Thyroid gland (tissue), 4 donors: ENCODE measurements around the gene CDC42SE2. TPM values are rescaled to one million over a fixed set of nuclear protein-coding genes. Genes with fewer than 3 reads are reported as not detected.
"Not testable (repeated sequence)": the region's sequence is repeated elsewhere in the genome, so short reads cannot be mapped to it uniquely, and the experiment has no call there.

ENCODE experiments used
- DNase-seq, 2 donors: peaks; one replicate each; pipeline ENCODE4 v3.0.0-alpha.2; 2019
- H3K27ac ChIP-seq, 3 donors: fragments of 200-600 bp; sonication (generic); 1 replicate in 2 of 3; 2 replicates in 1 of 3; pipeline ENCODE4 v1.5.1; 2016 to 2019; ENCODE audit warnings: mild to moderate bottlenecking in 1 of 3, moderate library complexity in 1 of 3
- H3K27me3 ChIP-seq: fragments of 200-600 bp; sonication (generic); one replicate; pipeline ENCODE4 v1.5.1; 2019
- H3K36me3 ChIP-seq, 2 donors: fragments of 200-600 bp; sonication (generic); one replicate each; pipeline ENCODE4 v1.5.1; 2016 to 2019
- H3K4me1 ChIP-seq, 2 donors: fragments of 200-600 bp; sonication (generic); one replicate each; pipeline ENCODE4 v1.5.1; 2017 to 2019
- H3K4me3 ChIP-seq, 3 donors: fragments of 200-600 bp; sonication (generic); replicated peaks in 1 of 3; 1 replicate in 2 of 3; 2 replicates in 1 of 3; pipeline ENCODE4 v1.5.1; 2016; ENCODE audit warnings: mild to moderate bottlenecking in 1 of 3
- H3K9me3 ChIP-seq: fragments of 200-600 bp; sonication (generic); one replicate; pipeline ENCODE4 v1.5.1; 2017
- CTCF ChIP-seq, 6 experiments: fragments of 200-600 bp in 3 of 6; fragments of 450-650 bp in 3 of 6; sonication (generic) in 3 of 6; IDR thresholded peaks; one replicate each; pipeline ENCODE4 v1.5.1; 2016 to 2019; ENCODE audit warnings: antibody characterized with exemption in 6 of 6, mild to moderate bottlenecking in 2 of 6, inconsistent platforms in 1 of 6, moderate library complexity in 1 of 6
- POLR2A ChIP-seq, 2 donors: fragments of 450-650 bp; IDR thresholded peaks; one replicate each; pipeline ENCODE4 v1.6.1; 2017; ENCODE audit warnings: antibody characterized with exemption in 2 of 2, mild to moderate bottlenecking in 2 of 2, moderate library complexity in 1 of 2
- WGBS, 2 donors: methylation state at CpG; one replicate each; pipeline ENCODE4 v1.1.5; 2017; 5-methylcytosine and 5-hydroxymethylcytosine counted together
- intact Hi-C: fragments of 100-400 bp; cut with DNase I; formaldehyde crosslinking; loops from one replicate; pipeline ENCODE4 v1.15.1; 2023
- total RNA-seq, 4 donors: library from RNA; depleted of rRNA; stranded (reverse); fragments of >200 nt; gene quantifications; one replicate each; pipeline ENCODE4 v1.2.3, GENCODE V29; 2016

Gene CDC42SE2
- total RNA-seq, 4 donors from 2014 or later: 74.9 to 92.5 (median 83.8) TPM

- Histone ChIP-seq H3K36me3 (no peaks in the 10 kb centered on the region), H3K27me3 (no peaks in the 10 kb centered on the region), H3K9me3 (no peaks in the 10 kb centered on the region), H3K4me3 (no peak overlapping the region), H3K4me1 (no peaks in the 10 kb centered on the region), H3K27ac (no peak overlapping the region)
- DNase-seq: no peak
- WGBS, 2 donors: 89 to 93% methylated on average over 3 of the region's 3 CpGs
- TF ChIP-seq CTCF (IDR thresholded peaks at IDR 0.05) (no peak), POLR2A (IDR thresholded peaks at IDR 0.05) (no peak)
- intact Hi-C loops: no loop called here
These were observed 12.9 kb upstream of the CDC42SE2 start for GRCh38 chr5:131250751-131251475.

GRCh38 chr5:131252824-131253171, 11.1 kb upstream of the CDC42SE2 start:
- DNase-seq: peak; percentile 23 to 25
- intact Hi-C loops: no loop called here
- no peaks in the 10 kb centered on the region for H3K9me3 ChIP-seq
- no peaks in the 10 kb centered on the region for H3K27me3 ChIP-seq
- no peaks in the 10 kb centered on the region for H3K36me3 ChIP-seq
- no peaks in the 10 kb centered on the region for H3K4me1 ChIP-seq
- 66 to 72% methylated on average over 6 of the region's 6 CpGs for WGBS, 2 donors
- H3K27ac ChIP-seq: no peak overlapping the region
- TF ChIP-seq POLR2A (IDR thresholded peaks at IDR 0.05) (no peak), CTCF (IDR thresholded peaks at IDR 0.05) (no peak)
- no peak overlapping the region for H3K4me3 ChIP-seq

DNA sequence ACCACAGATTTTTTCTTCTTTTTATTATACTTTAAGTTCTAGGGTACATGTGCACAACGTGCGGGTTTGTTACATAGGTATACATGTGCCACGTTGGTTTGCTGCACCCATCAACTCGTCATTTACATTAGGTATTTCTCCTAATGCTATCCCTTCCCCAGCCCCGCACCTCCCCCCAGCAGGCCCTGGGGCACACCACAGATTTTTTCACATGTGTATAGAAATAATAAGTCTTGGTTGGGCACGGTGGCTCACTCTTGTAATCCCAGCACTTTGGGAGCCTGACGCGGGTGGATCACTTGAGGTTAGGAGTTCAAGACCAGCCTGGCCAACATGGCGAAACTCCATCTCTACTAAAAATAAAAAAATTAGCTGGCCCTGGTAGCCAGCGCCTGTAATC, 9.8 kb upstream of the CDC42SE2 start:
- intact Hi-C loops, H3K36me3 ChIP-seq, H3K4me3 ChIP-seq, H3K27me3 ChIP-seq, H3K4me1 ChIP-seq, DNase-seq, H3K27ac ChIP-seq, H3K9me3 ChIP-seq: not testable (repeated sequence)
- WGBS, 2 donors: 89 to 94% methylated on average over 10 of the region's 10 CpGs

DNA sequence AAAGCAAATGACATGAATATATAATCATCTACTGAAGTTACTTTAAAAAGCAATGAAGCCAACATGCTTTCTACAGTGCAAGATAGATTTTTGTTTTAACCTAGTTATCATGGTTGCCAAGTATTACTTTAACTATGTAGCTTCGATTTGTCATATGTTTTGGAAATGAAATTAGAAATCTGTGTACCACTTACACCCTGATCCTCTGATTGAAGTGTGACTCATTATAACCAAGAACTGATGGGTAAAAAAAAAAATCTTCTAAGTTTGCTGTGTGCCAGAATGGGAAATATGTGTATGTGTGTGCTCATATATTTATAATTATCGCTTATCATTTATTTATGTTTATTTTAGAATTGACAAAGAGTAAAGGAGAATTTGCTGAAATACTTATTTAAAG, 9.1 kb upstream of the CDC42SE2 start:
- H3K4me3 ChIP-seq: no peak overlapping the region
- no peaks in the 10 kb centered on the region for H3K4me1 ChIP-seq
- H3K36me3 ChIP-seq: no peaks in the 10 kb centered on the region
- TF ChIP-seq CTCF (IDR thresholded peaks at IDR 0.05) (no peak), POLR2A (IDR thresholded peaks at IDR 0.05) (no peak)
- H3K9me3 ChIP-seq: no peaks in the 10 kb centered on the region
- DNase-seq: no peak
- 83 to 95% methylated on average over 2 of the region's 2 CpGs for WGBS, 2 donors
- no peaks in the 10 kb centered on the region for H3K27me3 ChIP-seq
- H3K27ac ChIP-seq: no peak overlapping the region
- intact Hi-C loops: no loop called here

GRCh38 chr5:131256507-131256823, 7.4 kb upstream of the CDC42SE2 start:
- no peak overlapping the region for H3K27ac ChIP-seq
- 85 to 92% methylated on average over 2 of the region's 2 CpGs for WGBS, 2 donors
- intact Hi-C loops: no loop called here

More at GRCh38 chr5:131256507-131256823, 7.4 kb upstream of the CDC42SE2 start:
- DNase-seq: no peak
- no peak overlapping the region for H3K4me3 ChIP-seq
- H3K36me3 ChIP-seq: no peaks in the 10 kb centered on the region
- peaks cover 0 to 11% of the 10 kb centered on the region in 2 donors for H3K4me1 ChIP-seq
- TF ChIP-seq POLR2A (IDR thresholded peaks at IDR 0.05): no peak
- no peak for TF ChIP-seq CTCF (IDR thresholded peaks at IDR 0.05)
- no peaks in the 10 kb centered on the region for H3K9me3 ChIP-seq
- H3K27me3 ChIP-seq: no peaks in the 10 kb centered on the region
